Stimulated activated CD8-positive, alpha-beta memory T cell treated with anti-CD3 and anti-CD28 coated beads, Interleukin-7, amount 100 ng/mL, for 48 hours (primary cell): ENCODE data around the gene ADAMTSL2.

Experiments used
- DNase-seq, 2 donors: peaks; one replicate each; pipeline ENCODE4 v3.0.0-alpha.2; 2020; ENCODE audit warnings: low read depth in 1 of 2; ENCODE audit errors: extremely low read depth in 1 of 2

ADAMTSL2 gene

GRCh38 chr9:133529874-133530273 is 4.6 kb upstream of the ADAMTSL2 start:
- no peak for DNase-seq

GRCh38 chr9:133531293-133531692 is 3.2 kb upstream of the ADAMTSL2 start:
- DNase-seq = no peak

- DNase-seq = peak; percentile 21 to 49
These were observed 1.4 kb upstream of the ADAMTSL2 start for GRCh38 chr9:133532937-133533668.

- DNase-seq = no peak
These were observed 647 bp upstream of the ADAMTSL2 start for GRCh38 chr9:133533857-133534256.

GRCh38 chr9:133535306-133535877 is 888 bp downstream of the ADAMTSL2 start:
- DNase-seq = no peak

DNA sequence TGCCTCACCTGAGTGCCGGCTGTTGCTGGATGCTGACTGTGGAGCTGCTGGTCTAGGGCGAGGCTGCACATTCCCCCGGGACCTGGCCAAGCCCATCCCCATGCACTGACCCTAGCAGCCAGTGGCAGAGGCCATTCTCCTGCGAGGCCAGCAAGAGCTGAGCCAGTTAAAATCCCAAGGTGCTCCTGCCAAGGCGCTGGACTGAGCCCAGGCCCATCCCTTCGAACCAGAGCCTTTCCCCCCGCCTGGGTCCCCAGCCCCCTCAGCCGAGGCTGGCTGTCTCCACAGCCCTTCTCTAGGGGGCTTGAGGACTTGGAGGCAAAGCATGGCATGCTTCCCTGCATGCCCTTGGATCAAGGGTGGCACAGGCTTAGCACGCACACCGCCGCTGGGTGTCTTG is 1.6 kb downstream of the ADAMTSL2 start:
- DNase-seq = no peak

DNA sequence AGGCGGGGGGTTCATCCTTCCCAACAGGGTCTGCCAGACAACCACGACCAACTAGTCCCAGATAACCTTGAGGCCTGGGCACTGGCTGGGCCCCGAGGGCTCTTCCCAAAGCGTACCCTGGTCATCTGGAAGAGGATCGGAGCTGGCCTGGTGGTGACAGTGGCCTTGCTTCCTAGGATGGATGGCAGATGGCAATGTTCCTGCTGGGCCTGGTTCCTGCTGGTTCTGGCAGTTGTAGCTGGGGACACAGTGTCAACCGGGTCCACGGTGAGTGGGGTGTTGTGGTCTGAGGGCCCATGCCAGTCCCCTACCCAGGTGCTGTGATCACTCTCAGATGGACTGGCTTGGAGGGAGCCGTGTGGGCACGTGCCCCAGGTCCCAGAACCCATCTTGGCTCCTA is 2.0 kb downstream of the ADAMTSL2 start:
- no peak for DNase-seq

GRCh38 chr9:133537257-133537656 is 2.8 kb downstream of the ADAMTSL2 start:
- DNase-seq = no peak

DNA sequence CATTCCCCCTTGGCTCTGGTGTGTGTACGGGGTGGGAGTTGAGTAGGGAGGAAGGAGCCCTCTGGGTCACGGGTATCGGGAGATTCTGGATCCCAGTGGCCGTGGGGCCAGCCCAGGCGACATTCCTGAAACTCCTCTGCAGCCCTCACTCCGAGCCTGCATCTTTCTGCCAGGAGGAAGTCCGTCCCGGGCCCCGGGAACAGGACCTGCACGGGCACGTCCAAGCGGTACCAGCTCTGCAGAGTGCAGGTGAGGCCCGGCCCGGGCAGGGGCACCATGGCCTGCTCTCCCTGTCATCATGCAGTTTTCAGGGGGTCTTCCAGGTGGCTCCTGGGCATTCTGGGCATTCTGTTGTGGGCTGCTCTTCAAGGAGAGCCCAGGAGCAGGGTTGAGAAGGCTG is 3.7 kb downstream of the ADAMTSL2 start:
- DNase-seq = no peak

DNA sequence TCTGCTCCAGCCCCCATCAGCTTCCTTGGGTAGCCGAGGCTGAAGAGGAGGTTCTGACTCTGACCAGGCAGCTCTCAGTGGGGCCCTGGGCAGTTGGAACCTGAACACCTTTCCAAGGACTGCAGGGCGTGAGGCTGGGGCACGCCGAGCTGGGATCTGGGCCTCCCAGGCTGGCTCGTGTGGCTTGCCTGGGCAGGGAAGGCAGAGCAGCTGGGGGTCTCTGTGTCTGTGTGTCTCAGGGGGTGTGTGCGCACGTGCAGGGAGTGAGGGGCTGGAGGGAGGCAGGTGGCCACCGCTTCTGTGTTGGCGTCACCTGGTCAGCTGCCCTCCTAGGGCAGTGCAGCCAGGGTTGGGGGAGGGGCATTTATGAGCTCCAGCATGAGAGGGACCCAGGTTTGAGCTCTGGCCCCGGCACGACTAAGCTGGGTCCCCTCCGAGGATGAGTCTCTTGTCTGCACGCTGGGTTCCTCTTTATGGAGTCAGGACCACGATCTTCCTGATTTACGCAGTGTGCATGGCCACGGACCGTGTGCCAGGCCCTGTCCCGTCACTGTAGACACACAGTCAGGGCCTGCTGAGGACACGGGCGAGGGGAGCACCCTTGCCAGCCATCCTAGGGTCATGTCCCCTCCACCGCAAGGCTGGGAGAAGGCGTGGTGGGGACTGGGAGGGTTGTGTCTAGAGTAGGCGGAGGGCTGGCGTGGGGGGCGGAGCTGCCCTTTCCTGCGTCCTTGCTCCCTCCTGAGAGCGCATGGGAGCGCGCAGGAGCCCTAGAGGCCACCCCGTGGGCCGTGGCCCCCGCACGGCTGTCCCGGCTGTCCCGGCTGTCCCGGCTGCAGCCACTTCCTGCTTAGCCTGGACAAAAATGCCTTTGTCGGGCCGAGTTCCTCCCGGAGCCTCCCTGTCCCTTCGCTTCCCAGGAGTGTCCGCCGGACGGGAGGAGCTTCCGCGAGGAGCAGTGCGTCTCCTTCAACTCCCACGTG is 4.6 kb downstream of the ADAMTSL2 start:
- no peak for DNase-seq

DNA sequence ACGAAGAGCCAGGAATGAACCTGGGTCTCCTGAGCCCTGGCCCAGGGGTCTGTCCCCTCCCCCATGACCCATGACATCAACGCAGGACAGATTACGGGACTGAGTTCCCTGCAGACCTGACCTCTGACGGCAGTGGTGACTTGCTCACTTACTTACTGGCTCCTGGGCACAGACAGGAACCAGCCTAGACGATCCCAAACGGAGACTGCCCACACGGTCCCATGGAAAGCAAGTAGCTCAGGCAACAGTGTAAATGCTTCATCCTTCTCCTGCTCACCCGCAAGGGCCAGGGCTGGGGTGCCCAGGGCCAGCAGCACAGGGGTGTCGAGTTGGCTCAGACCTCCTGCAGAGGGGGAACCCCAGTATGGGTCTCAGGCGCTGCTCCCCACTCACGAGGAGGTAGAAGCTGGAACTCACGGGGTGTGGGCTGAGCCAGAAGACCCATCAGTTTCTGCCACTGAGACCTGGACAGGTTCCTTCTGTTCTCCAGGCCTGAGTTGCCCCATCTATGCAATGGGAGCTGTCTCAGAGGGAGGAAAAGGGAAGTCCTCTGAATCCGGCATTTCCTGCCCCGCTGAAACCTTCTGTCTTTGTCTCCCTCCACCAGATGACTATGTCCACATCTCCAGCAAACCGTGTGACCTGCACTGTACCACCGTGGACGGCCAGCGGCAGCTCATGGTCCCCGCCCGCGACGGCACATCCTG is 5.6 kb downstream of the ADAMTSL2 start:
- DNase-seq = no peak

DNA sequence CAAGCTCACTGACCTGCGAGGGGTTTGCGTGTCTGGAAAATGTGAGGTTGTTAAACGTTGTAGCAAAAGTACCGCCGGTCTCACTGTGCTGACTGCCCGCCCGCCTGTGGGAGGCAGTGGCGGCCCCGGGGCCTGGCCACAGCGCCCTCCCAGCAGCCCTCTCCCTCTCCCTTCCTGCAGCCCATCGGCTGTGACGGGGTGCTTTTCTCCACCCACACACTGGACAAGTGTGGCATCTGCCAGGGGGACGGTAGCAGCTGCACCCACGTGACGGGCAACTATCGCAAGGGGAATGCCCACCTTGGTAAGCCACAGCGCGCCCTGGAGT is 6.2 kb downstream of the ADAMTSL2 start:
- no peak for DNase-seq

GRCh38 chr9:133542002-133542401 is 7.5 kb downstream of the ADAMTSL2 start:
- no peak for DNase-seq

GRCh38 chr9:133543772-133544467 is 9.4 kb downstream of the ADAMTSL2 start:
- DNase-seq = no peak

- DNase-seq = no peak
These were observed 11.2 kb downstream of the ADAMTSL2 start for GRCh38 chr9:133545494-133546286.

GRCh38 chr9:133546287-133546680 is 11.8 kb downstream of the ADAMTSL2 start:
- DNase-seq = no peak

DNA sequence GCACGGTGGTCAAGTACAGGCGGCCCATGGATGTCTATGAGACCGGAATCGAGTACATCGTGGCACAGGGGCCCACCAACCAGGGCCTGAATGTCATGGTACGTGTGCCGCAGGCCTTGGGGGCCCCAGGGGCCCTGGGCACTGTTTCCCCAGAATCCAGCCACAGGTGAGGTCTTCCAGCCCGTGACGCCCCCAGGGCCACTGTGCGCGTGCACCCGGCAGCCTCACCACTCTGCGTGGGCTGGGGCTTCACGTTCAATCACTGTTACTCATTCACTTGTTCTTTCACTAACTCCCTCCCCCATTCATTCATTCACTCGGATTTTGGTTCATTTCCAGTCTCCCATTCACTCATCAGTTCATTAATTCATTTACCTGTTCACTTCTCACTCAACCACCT is 12.6 kb downstream of the ADAMTSL2 start:
- no peak for DNase-seq

DNA sequence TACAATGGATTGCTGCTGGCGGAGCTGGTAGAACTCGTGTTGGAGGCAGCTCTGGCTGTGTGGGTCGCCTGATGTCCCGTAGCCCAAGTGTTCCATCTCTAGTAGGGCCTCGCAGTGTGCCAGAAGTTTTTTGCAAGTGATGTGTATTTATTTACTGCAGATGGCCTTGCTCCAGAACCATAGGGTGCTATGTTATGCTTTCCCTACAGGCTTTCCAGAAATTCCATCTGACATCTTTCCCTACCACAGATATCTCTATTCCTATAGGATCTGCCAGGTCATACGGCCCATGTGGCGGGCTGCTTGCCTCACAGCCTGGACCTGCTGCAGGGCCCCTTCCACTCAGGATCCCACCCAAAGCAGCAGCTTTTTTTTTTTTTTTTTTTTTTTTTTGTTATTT is 16.9 kb downstream of the ADAMTSL2 start:
- no peak for DNase-seq

DNA sequence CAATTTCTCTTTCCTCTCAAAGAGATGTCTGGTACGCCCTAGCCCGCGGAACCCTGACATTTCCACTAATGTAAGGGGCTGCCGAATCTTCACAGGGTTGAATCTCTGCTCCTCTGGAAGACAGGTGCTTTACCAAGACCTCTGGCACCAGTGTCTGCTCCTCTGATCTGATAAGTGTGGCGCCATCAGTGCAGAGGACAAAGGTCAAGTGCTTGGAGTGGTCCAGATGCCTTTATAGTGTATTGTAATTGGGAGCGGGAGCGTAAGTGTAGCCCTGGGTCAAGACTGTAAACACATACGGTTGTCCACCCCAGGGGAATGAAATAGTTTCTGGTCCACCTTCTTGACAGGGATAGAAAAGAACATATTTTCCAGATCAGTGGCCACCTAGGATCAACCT is 17.7 kb downstream of the ADAMTSL2 start:
- no peak for DNase-seq

DNA sequence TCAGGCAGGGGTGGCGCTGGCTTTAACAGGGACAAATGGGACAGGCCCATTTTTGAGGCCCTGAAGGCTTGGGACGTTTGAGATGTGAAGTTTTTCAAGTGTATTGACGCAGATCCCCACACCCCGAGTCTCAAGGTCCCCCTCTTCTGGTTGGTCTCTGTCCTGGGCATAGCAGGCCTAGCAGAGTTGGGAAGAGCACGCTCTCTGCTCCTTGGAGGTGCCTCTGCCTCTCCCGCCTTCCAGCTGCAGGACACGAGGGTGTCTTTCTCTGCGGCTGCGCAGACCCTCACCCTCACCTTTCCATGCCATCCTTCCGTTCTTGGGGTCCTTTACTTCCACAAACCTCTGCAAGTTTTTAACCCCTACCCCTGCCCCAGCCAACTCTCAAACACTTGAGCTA is 18.6 kb downstream of the ADAMTSL2 start:
- no peak for DNase-seq
